ENCODE measurements around the gene SLC26A3. TPM values are rescaled to one million over a fixed set of nuclear protein-coding genes. Genes with fewer than 3 reads are reported as not detected.

The SLC26A3 gene
- total RNA-seq, 2 experiments from 2014 or later = not detected

DNA sequence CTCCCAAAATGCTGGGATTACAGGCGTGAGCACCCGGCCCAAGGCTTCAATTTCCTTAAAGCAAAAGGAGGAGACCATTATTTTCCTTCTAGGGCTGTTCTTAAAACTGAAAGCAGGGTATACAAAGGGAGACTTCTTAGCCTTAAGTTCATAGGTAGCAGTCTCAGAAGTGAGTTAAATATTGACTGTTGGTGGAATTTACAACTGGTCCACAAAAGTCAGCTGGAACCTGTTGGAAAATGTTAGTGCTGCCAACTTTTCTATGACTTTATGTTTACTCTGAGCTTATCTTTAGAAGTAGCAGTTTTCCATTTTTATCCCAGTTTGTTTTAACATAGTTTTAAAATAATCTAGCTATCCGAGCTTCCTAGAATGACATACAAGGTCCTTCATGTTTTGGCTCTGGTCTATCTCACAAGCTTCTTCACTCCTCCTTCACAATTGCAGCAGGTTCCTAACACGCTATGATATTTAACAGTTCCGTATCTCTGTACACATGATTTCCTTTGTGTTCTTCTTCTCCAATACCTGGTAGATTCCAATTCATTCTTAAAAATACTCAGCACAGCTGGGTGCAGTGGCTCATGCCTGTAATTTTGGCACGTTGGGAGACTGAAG, 3.3 kb downstream of the SLC26A3 start:
- no peaks in the 10 kb centered on the region for H3K9me3 Mint-ChIP-seq
- no peak overlapping the region for H3K4me3 Mint-ChIP-seq
- no peak for DNase-seq
- H3K27ac Mint-ChIP-seq = no peak overlapping the region
- no peaks in the 10 kb centered on the region for H3K36me3 Mint-ChIP-seq
- H3K4me1 Mint-ChIP-seq = no peaks in the 10 kb centered on the region
- H3K27me3 Mint-ChIP-seq = peaks cover 16% of the 10 kb centered on the region
- POLR2A ChIA-PET = no interaction called here
- ATAC-seq (ENCODE audit: low read depth) = no peak

GRCh38 chr7:107792364-107792763, 10.7 kb downstream of the SLC26A3 start:
- Mint-ChIP-seq H3K4me3 (no peak overlapping the region), H3K27me3 (peaks cover 16% of the 10 kb centered on the region), H3K36me3 (no peaks in the 10 kb centered on the region), H3K9me3 (no peaks in the 10 kb centered on the region), H3K4me1 (no peaks in the 10 kb centered on the region), H3K27ac (no peak overlapping the region)
- DNase-seq (no peak), ATAC-seq (ENCODE audit: low read depth) (no peak)
- POLR2A ChIA-PET = no interaction called here

DNA sequence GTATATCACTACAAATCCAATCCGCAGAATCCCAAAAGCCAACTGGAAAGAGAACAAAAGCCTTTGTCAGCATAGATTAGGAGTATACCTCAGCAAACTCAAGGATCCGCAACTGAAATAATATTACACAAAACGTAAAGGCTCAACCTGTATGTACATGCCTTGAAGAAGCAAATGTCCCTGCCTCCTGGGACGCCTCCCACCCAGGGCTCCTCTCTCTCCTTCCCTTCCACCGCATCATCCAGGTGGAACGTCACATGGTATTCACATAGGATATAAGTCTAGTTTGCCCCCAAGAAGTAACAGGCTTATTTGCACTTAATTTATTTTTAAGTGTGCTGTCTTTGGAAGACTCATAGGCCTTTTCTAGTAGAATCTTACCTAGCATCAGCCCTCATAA, 13.4 kb downstream of the SLC26A3 start:
- DNase-seq (no peak), ATAC-seq (ENCODE audit: low read depth) (no peak)
- Mint-ChIP-seq H3K27me3 (peaks cover 13% of the 10 kb centered on the region), H3K27ac (no peak overlapping the region), H3K4me1 (peaks cover 6% of the 10 kb centered on the region), H3K36me3 (no peaks in the 10 kb centered on the region), H3K9me3 (no peaks in the 10 kb centered on the region), H3K4me3 (no peak overlapping the region)
- POLR2A ChIA-PET = no interaction called here

DNA sequence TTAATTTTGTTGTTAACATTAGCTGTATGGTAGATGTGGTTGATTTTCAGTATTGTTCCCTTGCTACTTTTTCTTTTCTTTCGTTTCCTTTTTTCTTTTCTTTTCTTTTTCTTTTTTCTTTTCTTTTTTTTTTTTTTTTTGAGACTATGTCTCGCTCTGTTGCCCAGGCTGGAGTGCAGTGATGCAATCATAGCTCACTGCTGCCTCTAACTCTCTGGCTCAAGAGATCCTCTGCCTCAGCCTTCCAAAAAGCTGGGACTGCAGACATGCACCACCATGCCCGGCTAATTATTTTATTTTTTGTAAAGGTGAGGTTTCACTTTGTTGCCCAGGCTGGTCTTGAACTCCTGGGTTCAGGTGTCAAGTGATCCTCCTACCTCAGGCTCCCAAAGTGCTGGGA, 14.4 kb downstream of the SLC26A3 start:
- Mint-ChIP-seq H3K36me3 (no peaks in the 10 kb centered on the region), H3K4me1 (peaks cover 6% of the 10 kb centered on the region), H3K27me3 (peaks cover 6% of the 10 kb centered on the region), H3K9me3 (no peaks in the 10 kb centered on the region), H3K4me3 (no peak overlapping the region), H3K27ac (no peak overlapping the region)
- DNase-seq (no peak), ATAC-seq (ENCODE audit: low read depth) (no peak)
- POLR2A ChIA-PET = no interaction called here

DNA sequence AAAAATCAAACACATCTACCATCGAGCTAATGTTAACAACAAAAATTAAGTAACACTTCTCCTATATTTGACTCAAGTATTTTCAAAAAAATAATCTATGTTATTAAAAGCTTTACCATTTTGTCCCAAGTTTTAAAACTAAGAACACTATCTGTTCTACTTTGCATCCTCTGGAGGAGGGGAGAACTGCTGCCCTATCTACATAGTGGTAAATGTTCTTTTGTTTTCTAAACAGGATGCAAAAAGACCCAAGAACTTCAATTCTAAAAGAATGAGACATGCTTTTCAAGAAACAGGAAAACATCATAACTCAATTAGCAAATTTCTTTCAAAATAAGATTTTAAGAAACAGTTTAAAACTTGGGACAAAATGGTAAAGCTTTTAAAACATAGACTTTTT, 14.8 kb downstream of the SLC26A3 start:
- no peaks in the 10 kb centered on the region for H3K36me3 Mint-ChIP-seq
- DNase-seq (no peak), ATAC-seq (ENCODE audit: low read depth) (no peak)
- no peak overlapping the region for H3K4me3 Mint-ChIP-seq
- POLR2A ChIA-PET = no interaction called here
- no peak overlapping the region for H3K27ac Mint-ChIP-seq
- peaks cover 5% of the 10 kb centered on the region for H3K27me3 Mint-ChIP-seq
- H3K9me3 Mint-ChIP-seq = no peaks in the 10 kb centered on the region
- H3K4me1 Mint-ChIP-seq = peaks cover 6% of the 10 kb centered on the region

GRCh38 chr7:107785926-107786325, 17.1 kb downstream of the SLC26A3 start:
- no peak overlapping the region for H3K27ac Mint-ChIP-seq
- H3K27me3 Mint-ChIP-seq = peaks cover 6% of the 10 kb centered on the region
- POLR2A ChIA-PET = no interaction called here
- H3K4me1 Mint-ChIP-seq = peaks cover 6% of the 10 kb centered on the region
- H3K4me3 Mint-ChIP-seq = no peak overlapping the region
- no peaks in the 10 kb centered on the region for H3K9me3 Mint-ChIP-seq
- DNase-seq (no peak), ATAC-seq (ENCODE audit: low read depth) (no peak)
- no peaks in the 10 kb centered on the region for H3K36me3 Mint-ChIP-seq

DNA sequence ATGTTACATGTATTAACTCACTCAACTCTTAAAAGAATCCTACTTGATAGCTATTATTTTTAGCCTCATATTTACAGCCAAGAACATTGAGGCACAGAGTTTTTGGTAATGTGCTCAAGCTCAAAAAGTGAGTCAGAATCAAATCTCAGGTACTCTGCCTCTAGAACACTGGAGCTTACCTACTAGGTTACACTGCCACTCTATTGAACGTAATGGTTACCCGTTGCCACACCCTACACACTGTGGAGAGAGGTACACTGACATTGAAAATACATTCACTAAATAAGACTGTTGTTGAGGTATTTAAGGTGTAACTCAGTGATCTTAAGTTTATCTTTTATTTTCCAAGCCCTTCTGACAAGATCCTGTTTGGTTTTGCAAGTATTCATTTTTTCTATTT, 17.9 kb downstream of the SLC26A3 start:
- DNase-seq (no peak), ATAC-seq (ENCODE audit: low read depth) (no peak)
- Mint-ChIP-seq H3K27ac (no peak overlapping the region), H3K4me3 (no peak overlapping the region), H3K4me1 (peaks cover 6% of the 10 kb centered on the region), H3K9me3 (no peaks in the 10 kb centered on the region), H3K36me3 (no peaks in the 10 kb centered on the region), H3K27me3 (peaks cover 4% of the 10 kb centered on the region)
- POLR2A ChIA-PET = no interaction called here

- ATAC-seq (ENCODE audit: low read depth) (no peak), DNase-seq (no peak)
- Mint-ChIP-seq H3K4me1 (peaks cover 6% of the 10 kb centered on the region), H3K27me3 (peaks cover 4% of the 10 kb centered on the region), H3K36me3 (no peaks in the 10 kb centered on the region), H3K9me3 (no peaks in the 10 kb centered on the region), H3K4me3 (no peak overlapping the region), H3K27ac (no peak overlapping the region)
- POLR2A ChIA-PET = no interaction called here
These were observed 19.4 kb downstream of the SLC26A3 start for GRCh38 chr7:107783648-107784047.

DNA sequence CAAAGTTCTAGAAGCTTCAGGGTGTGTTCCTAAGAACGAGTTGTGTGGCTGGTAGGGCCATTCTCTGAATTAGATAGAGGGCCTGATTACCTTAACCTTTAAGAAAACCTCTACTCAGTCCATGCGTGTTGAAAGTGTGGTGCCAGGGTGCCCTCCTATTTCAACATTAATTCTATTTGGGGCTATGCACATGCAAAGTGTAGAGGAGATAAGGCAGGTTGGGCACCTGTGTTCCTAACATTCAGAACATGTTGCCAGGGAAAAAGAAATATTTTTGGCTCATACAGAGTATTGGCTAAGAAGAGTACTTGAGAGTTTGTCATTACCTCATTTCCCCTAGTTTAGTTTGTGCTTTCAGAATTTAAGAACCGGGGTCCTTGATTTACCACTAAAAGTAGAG, 20.6 kb downstream of the SLC26A3 start:
- DNase-seq = no peak
- H3K4me3 Mint-ChIP-seq = no peak overlapping the region
- ATAC-seq (ENCODE audit: low read depth) = no peak
- no peaks in the 10 kb centered on the region for H3K9me3 Mint-ChIP-seq
- peaks cover 6% of the 10 kb centered on the region for H3K4me1 Mint-ChIP-seq
- peaks cover 4% of the 10 kb centered on the region for H3K27me3 Mint-ChIP-seq
- POLR2A ChIA-PET = no interaction called here
- no peaks in the 10 kb centered on the region for H3K36me3 Mint-ChIP-seq
- no peak overlapping the region for H3K27ac Mint-ChIP-seq

GRCh38 chr7:107779647-107780099, 23.4 kb downstream of the SLC26A3 start:
- Mint-ChIP-seq H3K9me3 (no peaks in the 10 kb centered on the region), H3K4me3 (no peak overlapping the region), H3K4me1 (no peaks in the 10 kb centered on the region), H3K27ac (no peak overlapping the region), H3K27me3 (peaks cover 4% of the 10 kb centered on the region), H3K36me3 (no peaks in the 10 kb centered on the region)
- no peak for DNase-seq
- ATAC-seq (ENCODE audit: low read depth) = no peak
- POLR2A ChIA-PET = no interaction called here

GRCh38 chr7:107778283-107778682, 24.7 kb downstream of the SLC26A3 start:
- ATAC-seq (ENCODE audit: low read depth) (no peak), DNase-seq (no peak)
- no peak overlapping the region for H3K4me3 Mint-ChIP-seq
- H3K27ac Mint-ChIP-seq = no peak overlapping the region
- no peaks in the 10 kb centered on the region for H3K9me3 Mint-ChIP-seq
- H3K27me3 Mint-ChIP-seq = peaks cover 4% of the 10 kb centered on the region
- H3K4me1 Mint-ChIP-seq = no peaks in the 10 kb centered on the region
- POLR2A ChIA-PET = no interaction called here
- H3K36me3 Mint-ChIP-seq = no peaks in the 10 kb centered on the region

DNA sequence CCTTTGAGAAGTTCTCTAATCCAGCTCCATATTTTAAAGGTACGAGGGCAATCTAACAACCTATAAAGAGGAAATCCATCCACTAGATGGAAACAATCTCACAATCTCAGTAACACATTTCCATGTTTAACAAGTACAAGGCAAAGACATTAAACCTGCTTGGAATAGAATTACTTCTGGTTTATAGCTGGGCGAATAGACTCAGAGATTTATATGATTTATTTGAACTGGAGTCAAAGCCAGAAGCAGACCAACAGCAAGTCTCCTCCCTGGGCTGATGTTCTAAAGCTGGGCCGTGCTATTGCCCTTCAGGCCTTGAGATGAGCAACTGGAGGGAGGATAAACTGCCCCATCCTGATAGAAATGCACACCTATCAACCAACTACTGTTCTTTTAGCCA, 25.3 kb downstream of the SLC26A3 start:
- H3K36me3 Mint-ChIP-seq = no peaks in the 10 kb centered on the region
- no peaks in the 10 kb centered on the region for H3K9me3 Mint-ChIP-seq
- DNase-seq (no peak), ATAC-seq (ENCODE audit: low read depth) (no peak)
- no peaks in the 10 kb centered on the region for H3K4me1 Mint-ChIP-seq
- POLR2A ChIA-PET = no interaction called here
- peaks cover 4% of the 10 kb centered on the region for H3K27me3 Mint-ChIP-seq
- no peak overlapping the region for H3K4me3 Mint-ChIP-seq
- H3K27ac Mint-ChIP-seq = no peak overlapping the region

- ATAC-seq (ENCODE audit: low read depth) (no peak), DNase-seq (no peak)
- no peak overlapping the region for H3K27ac Mint-ChIP-seq
- POLR2A ChIA-PET = no interaction called here
- H3K9me3 Mint-ChIP-seq = no peaks in the 10 kb centered on the region
- H3K4me3 Mint-ChIP-seq = no peak overlapping the region
- no peaks in the 10 kb centered on the region for H3K36me3 Mint-ChIP-seq
- H3K4me1 Mint-ChIP-seq = no peaks in the 10 kb centered on the region
- H3K27me3 Mint-ChIP-seq = no peaks in the 10 kb centered on the region
These were observed 30.0 kb downstream of the SLC26A3 start for GRCh38 chr7:107773027-107773426.

DNA sequence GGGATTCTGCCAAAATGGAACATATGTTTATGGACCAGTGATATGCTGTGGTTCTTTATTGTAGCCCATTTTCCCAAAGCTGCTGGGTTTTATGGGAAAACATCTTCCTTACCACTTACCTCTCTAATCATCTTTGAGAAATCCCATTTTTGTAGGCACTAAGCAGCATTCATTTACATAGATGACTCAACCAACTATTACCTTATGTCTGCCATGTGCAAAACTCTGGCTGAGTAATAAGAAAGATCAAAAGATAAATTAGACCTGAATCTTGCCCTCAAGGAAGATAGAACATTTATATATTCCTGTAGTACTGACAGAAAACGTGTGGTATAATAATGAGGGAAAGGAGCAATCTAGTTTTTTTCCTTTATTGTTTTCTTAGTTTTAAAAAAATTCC, 34.8 kb downstream of the SLC26A3 start:
- peaks cover 3% of the 10 kb centered on the region for H3K36me3 Mint-ChIP-seq
- no peak overlapping the region for H3K27ac Mint-ChIP-seq
- no peaks in the 10 kb centered on the region for H3K27me3 Mint-ChIP-seq
- H3K4me3 Mint-ChIP-seq = no peak overlapping the region
- DNase-seq (no peak), ATAC-seq (ENCODE audit: low read depth) (no peak)
- peaks cover 3% of the 10 kb centered on the region for H3K4me1 Mint-ChIP-seq
- H3K9me3 Mint-ChIP-seq = no peaks in the 10 kb centered on the region
- POLR2A ChIA-PET = no interaction called here

- Mint-ChIP-seq H3K36me3 (peaks cover 3% of the 10 kb centered on the region), H3K27ac (no peak overlapping the region), H3K9me3 (no peaks in the 10 kb centered on the region), H3K4me3 (no peak overlapping the region), H3K27me3 (no peaks in the 10 kb centered on the region), H3K4me1 (peaks cover 3% of the 10 kb centered on the region)
- POLR2A ChIA-PET = no interaction called here
- ATAC-seq (ENCODE audit: low read depth) (no peak), DNase-seq (no peak)
These were observed 35.6 kb downstream of the SLC26A3 start for GRCh38 chr7:107767391-107767790.
